Endothelial cell of umbilical vein (primary cell): ENCODE measurements around the gene AGTPBP1. TPM values are rescaled to one million over a fixed set of nuclear protein-coding genes. Genes with fewer than 3 reads are reported as not detected.

Source experiments
- BruUV-seq: library from RNA; stranded (reverse); fragments of 400-500 nt; replicated peaks from 2 replicates; lab custom pipeline; 2021; lab: Mats Ljungman, UMichigan
- CTCF ChIA-PET: fragments of 300-600, 350-600 bp; sonication (Branson Sonifier 250); formaldehyde crosslinking; loops from one replicate; lab custom pipeline; 2021; ENCODE audit warnings: antibody characterized with exemption, inconsistent platforms; lab: Charles Lee
- POLR2A ChIA-PET: fragments of 300-600, 350-600 bp; sonication (Branson Sonifier 250); formaldehyde crosslinking; loops from one replicate; lab custom pipeline; 2021; ENCODE audit warnings: antibody characterized with exemption, inconsistent platforms; lab: Charles Lee
- DNase-seq: peaks from one replicate; pipeline ENCODE4 v3.0.0-alpha.2; 2011; ENCODE audit warnings: low read depth, low spot score
- FAIRE-seq: peaks from 2 replicates; lab custom pipeline; 2011; peaks lifted over from hg19 to GRCh38; lab: Jason Lieb, UNC
- H2AFZ ChIP-seq: 2 replicates; pipeline ENCODE4 v1.6.0; 2012; ENCODE audit warnings: low read depth, low read length, control low read depth, inconsistent platforms
- H3K27ac ChIP-seq: 2 replicates; pipeline ENCODE4 v1.5.1; 2011; ENCODE audit warnings: low read depth, mild to moderate bottlenecking, control low read depth, low read length, moderate library complexity; ENCODE audit not compliant: insufficient read depth
- H3K27me3 ChIP-seq, 2 experiments: 2 replicates each; pipeline versions ENCODE4 v1.6.0 to v1.6.1; 2011; ENCODE audit warnings: low read length in 2 of 2, mixed read lengths in 1 of 2; ENCODE audit not compliant: control insufficient read depth in 2 of 2, insufficient read depth in 2 of 2
- H3K36me3 ChIP-seq, 2 experiments: 2 replicates in 1 of 2; 3 replicates in 1 of 2; pipeline ENCODE4 v1.5.1; 2011; ENCODE audit warnings: low read length in 2 of 2, mild to moderate bottlenecking in 1 of 2, moderate library complexity in 1 of 2; ENCODE audit not compliant: control insufficient read depth in 2 of 2, insufficient read depth in 2 of 2; ENCODE audit errors: extremely low read depth in 1 of 2
- H3K4me1 ChIP-seq: 3 replicates; pipeline ENCODE4 v1.5.1; 2011; ENCODE audit warnings: mild to moderate bottlenecking, low read length; ENCODE audit not compliant: control insufficient read depth, insufficient read depth; ENCODE audit errors: extremely low read depth
- H3K4me2 ChIP-seq: 2 replicates; pipeline ENCODE4 v1.6.1; 2011; ENCODE audit warnings: low read length, control low read depth, mixed read lengths; ENCODE audit not compliant: insufficient read depth
- H3K4me3 ChIP-seq, 3 experiments: fragments of 200-600 bp in 1 of 3; sonication (generic), shearing (Covaris generic) in 1 of 3; replicated peaks in 1 of 3; 2 replicates each; pipeline ENCODE4 v1.5.1; 2011 to 2016; ENCODE audit warnings: control low read depth in 3 of 3, low read length in 3 of 3, mild to moderate bottlenecking in 2 of 3, inconsistent platforms in 1 of 3, low read depth in 1 of 3, moderate library complexity in 1 of 3; ENCODE audit not compliant: insufficient read depth in 1 of 3
- H3K79me2 ChIP-seq: 2 replicates; pipeline ENCODE4 v1.6.0; 2012; ENCODE audit warnings: low read length, inconsistent platforms; ENCODE audit not compliant: control insufficient read depth, insufficient read depth
- H3K9ac ChIP-seq: replicated peaks from 2 replicates; pipeline ENCODE3; 2011; ENCODE audit warnings: low read length, control low read depth; ENCODE audit not compliant: insufficient read depth; ENCODE audit errors: extremely low read depth
- H3K9me1 ChIP-seq: replicated peaks from 3 replicates; pipeline ENCODE4 v1.6.0; 2011; ENCODE audit warnings: mild to moderate bottlenecking, low read length; ENCODE audit not compliant: control insufficient read depth, insufficient read depth; ENCODE audit errors: extremely low read depth
- H3K9me3 ChIP-seq: replicated peaks from 2 replicates; pipeline ENCODE4 v1.5.1; 2012; ENCODE audit warnings: low read length, inconsistent platforms; ENCODE audit not compliant: control insufficient read depth, insufficient read depth
- H4K20me1 ChIP-seq: replicated peaks from 2 replicates; pipeline ENCODE3; 2011; ENCODE audit warnings: mild to moderate bottlenecking, low read length; ENCODE audit not compliant: control insufficient read depth, insufficient read depth; ENCODE audit errors: extremely low read depth
- EZH2 ChIP-seq: IDR thresholded peaks from 2 replicates; pipeline ENCODE4 v1.6.1; 2012; ENCODE audit warnings: borderline replicate concordance, low read depth, mild to moderate bottlenecking, moderate library complexity, low read length, inconsistent platforms; ENCODE audit not compliant: severe bottlenecking
- FOS ChIP-seq: IDR thresholded peaks from 2 replicates; pipeline ENCODE4 v1.6.1; 2011; ENCODE audit warnings: mild to moderate bottlenecking, low read length, moderate library complexity, borderline replicate concordance; ENCODE audit not compliant: insufficient read depth
- GATA2 ChIP-seq: IDR thresholded peaks from 2 replicates; pipeline ENCODE4 v1.7.0; 2011; ENCODE audit warnings: low read depth, mild to moderate bottlenecking, moderate library complexity, mixed read lengths, low read length; ENCODE audit not compliant: insufficient read length, insufficient read depth
- JUN ChIP-seq: IDR thresholded peaks from 2 replicates; pipeline ENCODE4 v1.6.1; 2011; ENCODE audit warnings: borderline replicate concordance, low read depth; ENCODE audit not compliant: insufficient read length, insufficient read depth
- MYC ChIP-seq: IDR thresholded peaks from one replicate; pipeline ENCODE4 v1.6.1; 2011; ENCODE audit warnings: mild to moderate bottlenecking, low read depth, low read length
- POLR2A ChIP-seq: IDR thresholded peaks from 2 replicates; pipeline ENCODE4 v1.6.1; 2012; ENCODE audit warnings: low read depth, mild to moderate bottlenecking, control low read depth, low read length
- POLR2AphosphoS5 ChIP-seq: IDR thresholded peaks from 2 replicates; pipeline ENCODE4 v1.6.1; 2012; ENCODE audit warnings: low read depth, mild to moderate bottlenecking, control low read depth, low read length, moderate library complexity; ENCODE audit not compliant: insufficient read depth
- dilution Hi-C: fragments of 300-500 bp; cut with MboI; formaldehyde crosslinking; loops from one replicate; pipeline ENCODE4 v1.15.0; 2019; ENCODE audit warnings: low sequenced_read_pairs; ENCODE audit not compliant: extremely low pct_ligation_motif_present
- intact Hi-C: fragments of 100-400 bp; cut with micrococcal nuclease; formaldehyde crosslinking; loops from one replicate; pipeline ENCODE4 v1.10.0; 2022
- polyA plus RNA-seq, 4 experiments: library from polyadenylated mRNA; depleted of rRNA in 3 of 4; stranded (reverse) in 3 of 4; unstranded in 1 of 4; fragments of >200 nt; gene quantifications; 2 replicates each; pipeline versions ENCODE4 v1.2.1 to v1.2.3, GENCODE V29; 2011 to 2012; ENCODE audit warnings: missing spikeins in 1 of 4
- total RNA-seq: library from RNA; stranded (reverse); gene quantifications from 2 replicates; pipeline ENCODE4 v1.2.3, GENCODE V29; 2021
- TF ChIP-seq, protein P1 (sequence below): IDR thresholded peaks from 2 replicates; pipeline ENCODE4 v1.6.1; 2011; ENCODE audit not compliant: insufficient read depth, insufficient read length
- TF ChIP-seq, protein P2 (sequence below), 2 donors: IDR thresholded peaks; 1 replicate in 1 of 2; 2 replicates in 1 of 2; pipeline ENCODE4 v1.5.1; 2011; ENCODE audit warnings: low read length in 2 of 2, mild to moderate bottlenecking in 2 of 2, moderate library complexity in 2 of 2, control low read depth in 1 of 2, inconsistent platforms in 1 of 2, low read depth in 1 of 2; ENCODE audit not compliant: insufficient read depth in 1 of 2; ENCODE audit errors: extremely low read depth in 1 of 2

The AGTPBP1 gene
- total and polyA plus RNA-seq, 2 donors (not counting 3 experiments of a cell fraction or from before 2014, with no cell fraction given) = 4.2 to 18.4 TPM

GRCh38 chr9:85523202-85523601, 218.6 kb downstream of the AGTPBP1 start:
- Histone ChIP-seq H3K4me2 (peak overlapping the region; percentile 73), H3K9me3 (no peaks in the 10 kb centered on the region), H2AFZ (no peak overlapping the region), H3K9ac (no peak overlapping the region), H4K20me1 (no peaks in the 10 kb centered on the region), H3K4me3 (no peak overlapping the region), H3K79me2 (no peaks in the 10 kb centered on the region), H3K4me1 (peaks cover 19% of the 10 kb centered on the region), H3K27ac (no peak overlapping the region), H3K27me3 (peaks cover 13 to 29% of the 10 kb centered on the region in 2 experiments), H3K9me1 (no peaks in the 10 kb centered on the region), H3K36me3 (no peaks in the 10 kb centered on the region)
- dilution Hi-C loops (no loop called here), intact Hi-C loops (no loop called here)
- DNase-seq = no peak
- FAIRE-seq = no peak
- ChIA-PET POLR2A (no interaction called here), CTCF (no interaction called here)
- no TSS peak for BruUV-seq
- TF ChIP-seq POLR2AphosphoS5 (no peak), FOS (no peak), GATA2 (no peak), EZH2 (no peak), MYC (no peak), JUN (no peak), POLR2A (no peak)
- TF ChIP-seq, protein P1, sequence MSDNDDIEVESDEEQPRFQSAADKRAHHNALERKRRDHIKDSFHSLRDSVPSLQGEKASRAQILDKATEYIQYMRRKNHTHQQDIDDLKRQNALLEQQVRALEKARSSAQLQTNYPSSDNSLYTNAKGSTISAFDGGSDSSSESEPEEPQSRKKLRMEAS = no peak
- TF ChIP-seq, protein P2, sequence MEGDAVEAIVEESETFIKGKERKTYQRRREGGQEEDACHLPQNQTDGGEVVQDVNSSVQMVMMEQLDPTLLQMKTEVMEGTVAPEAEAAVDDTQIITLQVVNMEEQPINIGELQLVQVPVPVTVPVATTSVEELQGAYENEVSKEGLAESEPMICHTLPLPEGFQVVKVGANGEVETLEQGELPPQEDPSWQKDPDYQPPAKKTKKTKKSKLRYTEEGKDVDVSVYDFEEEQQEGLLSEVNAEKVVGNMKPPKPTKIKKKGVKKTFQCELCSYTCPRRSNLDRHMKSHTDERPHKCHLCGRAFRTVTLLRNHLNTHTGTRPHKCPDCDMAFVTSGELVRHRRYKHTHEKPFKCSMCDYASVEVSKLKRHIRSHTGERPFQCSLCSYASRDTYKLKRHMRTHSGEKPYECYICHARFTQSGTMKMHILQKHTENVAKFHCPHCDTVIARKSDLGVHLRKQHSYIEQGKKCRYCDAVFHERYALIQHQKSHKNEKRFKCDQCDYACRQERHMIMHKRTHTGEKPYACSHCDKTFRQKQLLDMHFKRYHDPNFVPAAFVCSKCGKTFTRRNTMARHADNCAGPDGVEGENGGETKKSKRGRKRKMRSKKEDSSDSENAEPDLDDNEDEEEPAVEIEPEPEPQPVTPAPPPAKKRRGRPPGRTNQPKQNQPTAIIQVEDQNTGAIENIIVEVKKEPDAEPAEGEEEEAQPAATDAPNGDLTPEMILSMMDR (IDR thresholded peaks at IDR 0.05; ENCODE audit: extremely low read depth in 1 of 2, insufficient read depth in 1 of 2, low read depth in 1 of 2, low read length in 2 of 2) = no peak
